ENCODE data around the gene CTIF.
A peak's percentile ranks its signal among the peaks of the same experiment; 100 is the strongest.

The CTIF gene

GRCh38 chr18:48772457-48772856, 233.6 kb downstream of the CTIF start:
- no peak for TF ChIP-seq Cebpa-rat (IDR thresholded peaks at IDR 0.05)
- H3K9ac ChIP-seq = no peak overlapping the region
- peak overlapping the region; percentile 69; the same call in 1 of the 2 replicates for H3K4me2 ChIP-seq
- H4K20me1 ChIP-seq = peaks cover 11% of the 10 kb centered on the region; the same call in 1 of the 2 replicates
- no peak overlapping the region for H3K27ac ChIP-seq
- H3K36me3 ChIP-seq = peaks cover 7% of the 10 kb centered on the region; the same call in 1 of the 2 replicates
- peaks cover 63% of the 10 kb centered on the region for H3K4me1 ChIP-seq
- H3K4me3 ChIP-seq = no peak overlapping the region
- H3K9me3 ChIP-seq = no peaks in the 10 kb centered on the region
- H3K27me3 ChIP-seq = no peaks in the 10 kb centered on the region

DNA sequence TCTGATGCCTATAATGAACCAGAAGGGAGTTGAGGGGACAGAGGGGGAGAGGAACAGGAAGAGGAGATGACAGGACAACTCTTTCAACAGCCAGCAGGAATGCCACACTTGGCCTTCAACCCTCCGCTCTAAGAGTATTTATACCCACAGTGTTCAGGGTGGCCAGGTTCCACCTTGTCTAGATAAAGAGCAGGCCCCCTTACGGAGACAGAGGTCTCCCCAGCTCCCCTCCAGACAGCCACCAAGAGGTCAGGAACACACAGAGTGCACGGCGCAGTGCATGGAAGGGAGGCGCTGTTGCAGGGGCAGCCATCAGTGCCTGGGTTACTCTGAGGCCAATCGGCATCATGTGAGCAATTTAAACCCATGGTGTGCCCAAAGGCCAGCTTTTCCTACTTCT, 235.0 kb downstream of the CTIF start:
- Histone ChIP-seq H3K9ac (no peak overlapping the region), H3K27me3 (no peaks in the 10 kb centered on the region), H3K4me2 (no peak overlapping the region), H3K27ac (no peak overlapping the region), H4K20me1 (peaks cover 11% of the 10 kb centered on the region; the same call in 1 of the 2 replicates), H3K4me3 (no peak overlapping the region), H3K36me3 (peaks cover 3% of the 10 kb centered on the region; the same call in 1 of the 2 replicates), H3K4me1 (peaks cover 74% of the 10 kb centered on the region), H3K9me3 (no peaks in the 10 kb centered on the region)
- no peak for TF ChIP-seq Cebpa-rat (IDR thresholded peaks at IDR 0.05)

- Histone ChIP-seq H4K20me1 (peaks cover 9% of the 10 kb centered on the region; the same call in 1 of the 2 replicates), H3K4me3 (no peak overlapping the region), H3K36me3 (peaks cover 3% of the 10 kb centered on the region; the same call in 1 of the 2 replicates), H3K27me3 (no peaks in the 10 kb centered on the region), H3K9ac (no peak overlapping the region), H3K27ac (no peak overlapping the region), H3K4me1 (peaks cover 74% of the 10 kb centered on the region), H3K4me2 (no peak overlapping the region; the same call in 1 of the 2 replicates), H3K9me3 (no peaks in the 10 kb centered on the region)
- TF ChIP-seq Cebpa-rat (IDR thresholded peaks at IDR 0.05) = no peak
Measured at GRCh38 chr18:48774941-48775340, 236.1 kb downstream of the CTIF start.

GRCh38 chr18:48775372-48776155, 236.7 kb downstream of the CTIF start:
- Histone ChIP-seq H3K4me2 (peak overlapping the region; percentile 90), H3K27me3 (no peaks in the 10 kb centered on the region), H3K36me3 (peaks cover 3% of the 10 kb centered on the region; the same call in 1 of the 2 replicates), H3K9me3 (no peaks in the 10 kb centered on the region), H3K27ac (peak overlapping the region; percentile 14), H3K9ac (0 out of 2 replicates have a peak overlapping the region, but pooled peaks have one; percentile 0), H3K4me1 (peaks cover 74% of the 10 kb centered on the region), H4K20me1 (0 out of 2 replicates have a peak, but pooled peaks cover 2% of the 10 kb centered on the region), H3K4me3 (no peak overlapping the region)
- TF ChIP-seq Cebpa-rat (IDR thresholded peaks at IDR 0.05) = no peak

DNA sequence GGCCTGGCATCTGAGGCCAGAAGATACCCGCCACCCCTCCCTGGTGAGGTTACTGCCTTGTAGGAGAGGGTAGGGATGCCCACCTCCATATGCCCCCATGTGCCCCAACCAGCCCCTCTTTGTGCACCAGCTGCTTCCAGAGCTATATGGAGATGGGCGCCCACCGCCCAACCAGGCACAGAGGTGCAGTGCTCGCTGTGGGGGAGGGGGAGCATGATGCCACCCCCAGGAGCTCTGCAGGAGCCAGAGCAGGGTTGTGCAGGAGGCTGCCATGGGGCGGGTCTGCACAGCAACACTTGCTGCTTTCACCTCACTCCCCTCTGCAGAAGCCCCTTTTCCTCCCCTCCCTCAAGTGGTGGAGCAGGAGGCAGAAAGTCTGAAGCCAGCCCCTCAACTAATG, 237.3 kb downstream of the CTIF start:
- Histone ChIP-seq H3K36me3 (peaks cover 3% of the 10 kb centered on the region; the same call in 1 of the 2 replicates), H3K4me3 (no peak overlapping the region), H3K4me1 (peaks cover 74% of the 10 kb centered on the region), H3K27ac (peak overlapping the region; percentile 14), H3K9ac (0 out of 2 replicates have a peak overlapping the region, but pooled peaks have one; percentile 0), H3K9me3 (no peaks in the 10 kb centered on the region), H3K27me3 (no peaks in the 10 kb centered on the region), H3K4me2 (peak overlapping the region; percentile 90), H4K20me1 (no peaks in the 10 kb centered on the region)
- no peak for TF ChIP-seq Cebpa-rat (IDR thresholded peaks at IDR 0.05)

- no peak overlapping the region; the same call in 1 of the 2 replicates for H3K9ac ChIP-seq
- H3K4me3 ChIP-seq = no peak overlapping the region
- no peaks in the 10 kb centered on the region for H3K9me3 ChIP-seq
- H3K36me3 ChIP-seq = peaks cover 3% of the 10 kb centered on the region; the same call in 1 of the 2 replicates
- no peaks in the 10 kb centered on the region for H4K20me1 ChIP-seq
- peaks cover 74% of the 10 kb centered on the region for H3K4me1 ChIP-seq
- TF ChIP-seq Cebpa-rat (IDR thresholded peaks at IDR 0.05) = no peak
- H3K27ac ChIP-seq = no peak overlapping the region; the same call in 1 of the 2 replicates
- H3K4me2 ChIP-seq = peak overlapping the region; percentile 90
- H3K27me3 ChIP-seq = no peaks in the 10 kb centered on the region
Measured at GRCh38 chr18:48776641-48777025, 237.8 kb downstream of the CTIF start.

- Histone ChIP-seq H3K27me3 (no peaks in the 10 kb centered on the region), H3K9ac (no peak overlapping the region; the same call in 1 of the 2 replicates), H3K27ac (peak overlapping the region; percentile 89), H3K36me3 (peaks cover 3% of the 10 kb centered on the region; the same call in 1 of the 2 replicates), H3K4me2 (peak overlapping the region; percentile 90), H3K4me1 (peaks cover 74% of the 10 kb centered on the region), H4K20me1 (no peaks in the 10 kb centered on the region), H3K4me3 (no peak overlapping the region), H3K9me3 (no peaks in the 10 kb centered on the region)
- no peak for TF ChIP-seq Cebpa-rat (IDR thresholded peaks at IDR 0.05)
Measured at GRCh38 chr18:48777026-48777743, 238.4 kb downstream of the CTIF start.

GRCh38 chr18:48777744-48778116, 238.9 kb downstream of the CTIF start:
- Histone ChIP-seq H3K27me3 (no peaks in the 10 kb centered on the region), H3K27ac (peak overlapping the region; percentile 89), H3K4me2 (peak overlapping the region; percentile 90), H4K20me1 (no peaks in the 10 kb centered on the region), H3K4me3 (no peak overlapping the region), H3K4me1 (peaks cover 77% of the 10 kb centered on the region), H3K9ac (no peak overlapping the region), H3K9me3 (no peaks in the 10 kb centered on the region), H3K36me3 (peaks cover 3% of the 10 kb centered on the region; the same call in 1 of the 2 replicates)
- TF ChIP-seq Cebpa-rat (IDR thresholded peaks at IDR 0.05) = no peak

- H3K4me1 ChIP-seq = peaks cover 84% of the 10 kb centered on the region
- peak overlapping the region; percentile 89 for H3K27ac ChIP-seq
Measured at GRCh38 chr18:48778344-48779011, 239.6 kb downstream of the CTIF start.

More at GRCh38 chr18:48778344-48779011, 239.6 kb downstream of the CTIF start:
- Histone ChIP-seq H3K36me3 (peaks cover 3% of the 10 kb centered on the region; the same call in 1 of the 2 replicates), H4K20me1 (no peaks in the 10 kb centered on the region), H3K4me2 (peak overlapping the region; percentile 90), H3K9ac (peak overlapping the region; percentile 71), H3K27me3 (no peaks in the 10 kb centered on the region), H3K9me3 (no peaks in the 10 kb centered on the region), H3K4me3 (peak overlapping the region; percentile 6; the same call in 1 of the 2 replicates)
- no peak for TF ChIP-seq Cebpa-rat (IDR thresholded peaks at IDR 0.05)
